Adrenal gland (tissue), 5 donors: ENCODE measurements around the gene NR2F1-AS1.

ENCODE experiments used
- CTCF ChIP-seq, 6 experiments: fragments of 450-650 bp in 4 of 6; fragments of 200-600 bp in 2 of 6; sonication (generic) in 1 of 6; IDR thresholded peaks; 1 replicate in 5 of 6; 2 replicates in 1 of 6; pipeline versions ENCODE4 v1.5.1 to v1.8.0; 2016 to 2021; ENCODE audit warnings: antibody characterized with exemption in 6 of 6, mild to moderate bottlenecking in 2 of 6, moderate library complexity in 1 of 6
- POLR2A ChIP-seq, 2 donors: fragments of 450-650 bp; IDR thresholded peaks; one replicate each; pipeline ENCODE4 v1.6.1; 2017; ENCODE audit warnings: antibody characterized with exemption in 2 of 2, mild to moderate bottlenecking in 2 of 2, moderate library complexity in 1 of 2
- donor health status: DM: no; HTN: no; CAD: no.

- no peak for TF ChIP-seq CTCF (IDR thresholded peaks at IDR 0.05)
- no peak for TF ChIP-seq POLR2A (IDR thresholded peaks at IDR 0.05)
Observed at GRCh38 chr5:93395971-93396379, 185.0 kb downstream of the NR2F1-AS1 start.
